Measurements from ENCODE around the gene MZT2A. TPM values are rescaled to one million over a fixed set of nuclear protein-coding genes. Genes with fewer than 3 reads are reported as not detected.
"Not testable (repeated sequence)": the region's sequence is repeated elsewhere in the genome, so short reads cannot be mapped to it uniquely, and the experiment has no call there.

Gene MZT2A
- total RNA-seq, 1 donor from 2014 or later: 108 TPM

DNA sequence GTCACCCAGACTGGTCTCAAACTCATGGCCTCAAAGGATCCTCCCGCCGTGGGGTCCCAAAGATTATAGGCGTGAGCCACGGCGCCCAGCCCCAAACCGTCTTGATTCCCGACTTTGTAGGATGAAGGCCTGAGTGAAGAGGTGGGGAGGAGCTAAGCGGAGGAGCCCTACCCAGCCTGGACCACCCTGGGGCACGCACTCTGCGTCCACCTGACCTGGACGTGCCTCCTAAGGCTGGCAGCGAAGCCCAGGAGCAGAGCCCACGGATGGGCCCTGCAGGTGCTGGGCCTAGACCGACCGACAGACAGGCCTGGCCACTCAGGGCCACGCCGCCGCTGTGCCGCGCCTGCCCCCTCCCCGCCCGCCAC, 744 bp downstream of the MZT2A start:
- Mint-ChIP-seq H3K27ac (peak overlapping the region; percentile 91), H3K4me3 (peak overlapping the region; percentile 92), H3K4me1 (peaks cover 30% of the 10 kb centered on the region), H3K36me3 (ENCODE audit: low read depth) (peaks cover 25% of the 10 kb centered on the region)
- H3K9me3 Mint-ChIP-seq, H3K27me3 Mint-ChIP-seq, DNase-seq: not testable (repeated sequence)
- intact Hi-C loops (cut with micrococcal nuclease): loop anchor here (5.0 kb wide), 1 partner anchor 1309 kb away; the partner anchor contains the start of genes MZT2B and SMPD4

DNA sequence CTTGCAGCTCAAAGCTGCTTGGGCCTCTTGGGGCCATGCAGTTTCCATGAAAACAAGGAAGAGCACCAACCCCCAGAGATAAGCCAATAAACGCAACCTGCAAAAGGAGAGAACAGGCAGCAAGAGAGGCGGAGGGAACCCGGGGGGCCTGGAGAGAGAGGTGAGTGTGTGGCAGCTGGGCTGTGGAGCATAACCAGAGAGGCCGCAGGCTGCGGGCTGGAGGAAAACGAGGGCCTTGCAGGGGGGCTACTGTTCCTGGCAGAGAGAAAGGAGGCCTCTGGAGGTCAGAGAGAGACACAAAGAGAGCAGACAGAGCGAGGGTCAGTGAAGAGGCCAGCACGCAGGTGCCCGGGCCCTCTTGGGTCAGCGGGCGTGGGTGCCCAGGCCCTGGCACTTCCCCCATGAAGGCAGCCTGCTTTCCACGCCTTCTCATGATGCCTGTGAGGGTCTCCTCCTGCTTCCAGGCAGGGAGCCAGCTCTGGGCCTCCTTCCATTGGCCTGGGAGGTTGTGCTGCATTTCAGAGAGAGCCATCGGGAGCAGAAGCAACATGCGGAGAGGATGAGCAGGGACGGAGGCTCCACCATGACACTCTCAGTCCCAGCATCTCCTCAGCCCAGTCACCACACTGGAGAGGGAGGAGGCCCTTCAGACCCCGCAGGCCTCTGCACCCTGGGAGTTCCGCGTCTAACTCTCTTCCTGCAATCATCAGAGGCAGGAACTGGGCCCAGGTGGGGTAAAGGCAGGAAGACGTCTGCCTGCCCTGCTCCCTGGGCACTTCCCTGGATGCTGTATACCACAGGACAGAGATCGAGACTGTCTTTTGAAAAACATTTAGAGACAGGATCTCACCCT, 1.4 kb downstream of the MZT2A start:
- peaks cover 29% of the 10 kb centered on the region for H3K4me1 Mint-ChIP-seq
- H3K4me3 Mint-ChIP-seq: peak overlapping the region; percentile 92
- H3K9me3 Mint-ChIP-seq, H3K27me3 Mint-ChIP-seq: not testable (repeated sequence)
- intact Hi-C loops (cut with micrococcal nuclease): loop anchor here (5.0 kb wide), 1 partner anchor 1309 kb away; the partner anchor contains the start of genes MZT2B and SMPD4
- peak; percentile 82 for DNase-seq
- H3K27ac Mint-ChIP-seq: peak overlapping the region; percentile 91
- H3K36me3 Mint-ChIP-seq (ENCODE audit: low read depth): peaks cover 26% of the 10 kb centered on the region

DNA sequence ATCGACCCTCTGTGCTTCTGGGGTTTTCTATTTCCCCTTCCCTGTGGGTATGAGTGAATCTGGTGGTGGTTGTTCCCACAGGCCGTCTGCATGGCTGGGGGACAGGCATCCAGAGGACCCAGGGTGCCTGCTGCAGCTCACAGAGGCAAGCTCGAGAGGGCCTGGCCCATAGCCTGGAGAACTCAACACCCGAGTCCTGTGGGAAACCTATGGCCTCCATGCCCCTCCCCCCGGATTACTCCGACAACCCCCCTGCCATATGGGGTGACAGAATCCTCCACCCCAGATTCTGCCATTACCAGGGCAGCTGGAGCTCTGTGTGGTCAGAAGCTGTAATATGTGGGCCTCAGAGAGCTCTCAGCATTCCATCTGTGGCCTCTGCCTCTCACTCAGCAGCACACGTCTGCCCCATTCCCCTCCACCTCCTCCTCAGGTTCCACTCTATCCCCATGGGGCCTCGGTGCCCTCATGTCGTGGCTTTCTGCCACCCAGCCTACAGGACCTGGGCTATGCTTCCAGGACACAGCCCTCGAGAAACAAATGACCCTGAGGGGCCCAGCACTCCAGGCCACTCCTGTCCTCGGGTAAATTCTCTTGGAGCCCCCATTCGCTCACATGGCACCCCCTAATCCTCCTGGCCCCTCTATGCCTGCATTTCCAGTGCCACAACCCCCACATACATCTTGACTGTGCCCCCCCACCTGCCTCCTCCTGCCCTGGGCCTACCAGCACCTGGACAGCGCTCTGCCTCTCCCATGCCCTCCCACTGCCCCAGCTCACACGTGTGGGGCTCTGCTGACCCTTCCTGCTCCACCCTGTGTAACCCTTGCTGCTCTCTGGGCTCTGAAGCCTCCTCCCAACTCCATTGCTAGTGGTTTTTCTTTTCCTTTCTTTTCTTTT, 3.6 kb downstream of the MZT2A start:
- H3K4me1 Mint-ChIP-seq: peaks cover 20% of the 10 kb centered on the region
- no peak overlapping the region for H3K4me3 Mint-ChIP-seq
- no peaks in the 10 kb centered on the region for H3K27me3 Mint-ChIP-seq
- DNase-seq: no peak
- H3K27ac Mint-ChIP-seq: peak overlapping the region; percentile 25
- no peaks in the 10 kb centered on the region for H3K9me3 Mint-ChIP-seq
- intact Hi-C loops (cut with micrococcal nuclease): no loop called here
- peaks cover 27% of the 10 kb centered on the region for H3K36me3 Mint-ChIP-seq (ENCODE audit: low read depth)

DNA sequence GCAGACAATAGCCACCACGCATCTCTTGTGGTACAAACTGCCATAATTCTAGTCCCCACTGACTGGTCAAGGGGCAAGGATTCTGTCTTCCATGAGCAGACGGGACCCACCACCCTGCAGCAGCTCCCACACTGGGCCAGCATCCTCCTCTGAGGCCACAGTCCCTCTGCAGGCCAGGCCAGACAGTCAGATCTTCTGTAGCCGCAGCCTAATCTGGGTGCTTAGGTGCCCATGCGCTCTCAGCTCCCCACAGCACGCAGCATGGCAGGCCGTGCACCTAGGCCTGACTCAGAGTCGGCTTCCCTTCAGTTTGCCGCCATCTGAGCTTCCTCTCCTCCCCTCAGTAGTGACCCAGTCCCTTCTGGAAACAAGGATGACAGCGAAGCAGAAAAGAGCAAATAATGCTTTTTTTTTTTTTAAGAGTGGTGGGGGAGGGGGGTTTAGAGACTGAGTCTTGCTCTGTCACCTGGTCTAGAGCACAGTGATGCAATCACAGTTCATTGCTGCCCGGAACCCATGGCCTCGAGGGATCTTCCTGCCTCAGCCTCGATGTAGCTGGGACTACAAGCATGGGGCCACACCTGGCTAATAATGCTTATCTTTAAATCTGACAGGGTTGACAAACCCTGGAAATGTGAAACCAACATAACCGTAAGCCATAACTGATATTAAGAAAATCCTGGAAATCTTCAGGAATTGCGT, 5.8 kb downstream of the MZT2A start:
- H3K27ac Mint-ChIP-seq; H3K27me3 Mint-ChIP-seq; H3K4me3 Mint-ChIP-seq; DNase-seq; H3K9me3 Mint-ChIP-seq; intact Hi-C loops (cut with micrococcal nuclease): not testable (repeated sequence)
- Mint-ChIP-seq H3K36me3 (ENCODE audit: low read depth) (peaks cover 26% of the 10 kb centered on the region), H3K4me1 (peaks cover 23% of the 10 kb centered on the region)

DNA sequence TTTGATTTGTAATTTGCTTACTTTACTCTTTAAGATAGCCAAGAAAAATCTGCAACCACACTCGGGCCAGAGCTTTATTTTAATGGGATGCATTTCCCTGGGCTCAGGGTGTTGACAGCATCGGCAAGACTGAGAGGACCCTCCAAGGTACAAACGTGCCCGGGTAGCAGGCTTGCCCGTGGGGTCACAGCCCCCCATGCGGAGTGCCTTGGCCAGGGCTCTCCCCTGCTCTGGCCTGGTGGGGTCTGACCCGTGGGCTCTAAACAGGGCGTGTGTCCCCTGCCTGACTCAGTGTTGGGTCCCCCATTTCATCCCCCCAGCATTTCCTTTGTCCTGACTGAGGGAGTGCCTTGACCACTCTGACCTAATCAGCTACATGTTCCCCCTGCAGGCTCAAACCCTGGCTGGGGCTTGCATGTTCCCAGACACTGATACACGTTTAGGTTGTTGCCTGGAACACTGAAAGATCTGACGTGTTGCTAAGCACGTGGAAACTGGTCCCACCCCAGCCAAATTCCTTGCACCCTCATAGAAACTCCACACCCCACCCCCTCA, 7.2 kb downstream of the MZT2A start:
- H3K9me3 Mint-ChIP-seq; H3K4me3 Mint-ChIP-seq; DNase-seq; H3K27ac Mint-ChIP-seq; intact Hi-C loops (cut with micrococcal nuclease); H3K27me3 Mint-ChIP-seq: not testable (repeated sequence)
- H3K36me3 Mint-ChIP-seq (ENCODE audit: low read depth): peaks cover 19% of the 10 kb centered on the region
- H3K4me1 Mint-ChIP-seq: peaks cover 17% of the 10 kb centered on the region

DNA sequence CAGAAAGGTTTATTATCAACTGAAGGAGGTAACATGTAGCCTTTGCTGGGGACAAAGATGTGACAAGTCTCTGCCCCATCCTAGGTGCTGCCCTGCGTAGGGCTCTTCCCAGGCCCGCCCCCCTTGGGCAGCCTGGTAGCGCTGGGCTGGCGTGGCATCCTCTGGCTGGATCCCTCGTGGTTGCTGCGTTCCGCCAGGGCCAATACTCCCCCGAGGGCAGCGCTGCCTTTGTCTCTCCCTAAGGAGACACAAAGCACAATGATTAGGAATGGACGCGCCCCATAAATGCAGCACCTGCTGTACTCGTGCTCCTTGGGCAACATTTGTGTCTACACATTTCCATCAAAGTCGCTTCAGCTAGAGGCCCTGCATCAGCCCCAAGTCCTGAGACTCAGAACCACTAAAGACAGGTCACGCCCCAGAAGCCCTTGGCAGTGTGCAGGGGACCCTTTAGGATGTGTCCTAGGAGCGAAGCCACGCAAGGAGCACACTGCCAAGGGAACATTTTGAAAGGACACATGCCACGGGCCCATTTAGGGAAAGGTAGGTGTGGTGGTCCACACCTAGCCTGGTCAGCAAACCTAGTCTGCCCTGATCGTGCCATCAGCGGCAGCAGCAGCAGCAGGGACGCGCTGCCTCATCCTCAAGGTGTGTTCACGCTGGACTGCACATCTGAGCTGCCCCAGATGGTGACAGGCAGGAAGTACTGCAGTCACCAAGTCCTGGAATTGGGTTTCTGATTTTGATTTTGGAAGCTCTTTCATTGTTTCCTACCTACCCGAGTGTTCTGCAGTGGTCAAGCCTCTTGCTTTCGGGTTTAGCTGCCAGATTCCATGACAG, 8.0 kb downstream of the MZT2A start:
- H3K9me3 Mint-ChIP-seq; intact Hi-C loops (cut with micrococcal nuclease); H3K27ac Mint-ChIP-seq; H3K4me3 Mint-ChIP-seq; H3K27me3 Mint-ChIP-seq; DNase-seq: not testable (repeated sequence)
- Mint-ChIP-seq H3K36me3 (ENCODE audit: low read depth) (peaks cover 19% of the 10 kb centered on the region), H3K4me1 (peaks cover 14% of the 10 kb centered on the region)

DNA sequence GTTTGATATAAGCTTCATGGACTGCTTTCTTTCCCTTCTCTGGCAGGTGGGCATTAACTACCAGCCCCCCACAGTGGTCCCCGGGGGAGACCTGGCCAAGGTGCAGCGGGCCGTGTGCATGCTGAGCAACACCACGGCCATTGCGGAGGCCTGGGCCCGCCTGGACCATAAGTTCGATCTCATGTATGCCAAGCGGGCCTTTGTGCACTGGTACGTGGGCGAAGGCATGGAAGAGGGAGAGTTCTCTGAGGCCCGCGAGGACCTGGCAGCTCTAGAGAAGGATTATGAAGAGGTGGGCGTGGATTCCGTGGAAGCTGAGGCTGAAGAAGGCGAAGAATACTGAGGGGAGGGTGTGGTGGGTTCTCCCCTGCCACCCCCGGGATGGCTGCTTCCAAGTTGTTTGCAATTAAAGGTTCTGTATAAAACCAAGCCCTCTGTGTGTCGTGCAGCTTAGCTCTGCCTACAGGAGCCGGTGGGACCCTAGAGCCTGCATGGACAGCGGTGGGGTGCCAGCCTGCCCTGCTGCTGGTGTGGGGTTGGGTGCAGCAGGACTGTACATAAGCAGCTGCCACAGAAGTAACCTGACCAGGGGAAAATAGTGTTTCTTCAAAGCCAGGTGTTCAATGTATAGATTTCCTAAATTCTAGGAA, 9.6 kb downstream of the MZT2A start:
- H3K9me3 Mint-ChIP-seq, DNase-seq: not testable (repeated sequence)

DNA sequence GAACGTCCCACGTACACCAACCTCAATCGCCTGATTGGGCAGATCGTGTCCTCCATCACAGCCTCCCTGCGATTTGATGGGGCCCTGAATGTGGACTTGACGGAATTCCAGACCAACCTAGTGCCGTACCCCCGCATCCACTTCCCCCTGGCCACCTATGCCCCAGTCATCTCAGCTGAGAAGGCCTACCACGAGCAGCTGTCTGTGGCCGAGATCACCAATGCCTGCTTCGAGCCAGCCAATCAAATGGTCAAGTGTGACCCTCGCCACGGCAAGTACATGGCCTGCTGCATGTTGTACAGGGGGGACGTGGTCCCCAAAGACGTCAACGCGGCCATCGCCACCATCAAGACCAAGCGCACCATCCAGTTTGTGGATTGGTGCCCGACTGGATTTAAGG, 11.8 kb downstream of the MZT2A start:
- H3K4me3 Mint-ChIP-seq; DNase-seq; H3K27ac Mint-ChIP-seq; H3K4me1 Mint-ChIP-seq; H3K27me3 Mint-ChIP-seq; H3K9me3 Mint-ChIP-seq; intact Hi-C loops (cut with micrococcal nuclease): not testable (repeated sequence)
- peaks cover 15% of the 10 kb centered on the region for H3K36me3 Mint-ChIP-seq (ENCODE audit: low read depth)

More for the DNA sequence above, 9.6 kb downstream of the MZT2A start:
- H3K4me1 Mint-ChIP-seq; intact Hi-C loops (cut with micrococcal nuclease); H3K27ac Mint-ChIP-seq; H3K27me3 Mint-ChIP-seq; H3K36me3 Mint-ChIP-seq (ENCODE audit: low read depth); H3K4me3 Mint-ChIP-seq: not testable (repeated sequence)

DNA sequence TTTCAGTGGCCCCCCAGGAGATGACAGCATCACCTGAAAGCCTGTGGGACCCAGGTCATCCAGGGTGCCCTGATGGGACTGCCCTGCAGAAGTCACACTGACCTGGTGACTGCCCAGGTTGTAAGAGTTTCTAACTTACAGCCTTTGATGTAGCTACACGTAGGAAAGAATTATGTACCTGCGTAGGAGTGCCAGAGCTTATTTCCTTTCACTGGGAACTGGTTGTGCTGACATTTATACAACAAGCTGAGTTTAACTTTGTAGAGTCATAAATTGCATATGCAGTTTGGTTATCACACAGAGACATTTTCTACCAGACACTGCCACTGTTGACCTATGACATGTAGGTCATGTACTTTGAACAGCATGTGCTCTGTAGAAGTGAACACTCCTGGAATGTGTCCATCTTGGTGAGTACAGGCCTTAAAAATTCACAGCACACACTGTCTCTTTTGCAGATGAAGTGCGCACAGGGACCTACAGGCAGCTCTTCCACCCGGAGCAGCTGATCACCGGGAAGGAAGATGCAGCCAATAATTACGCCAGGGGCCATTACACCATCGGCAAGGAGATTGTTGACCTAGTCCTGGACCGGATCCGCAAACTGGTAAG, 13.2 kb downstream of the MZT2A start:
- H3K4me3 Mint-ChIP-seq; DNase-seq; H3K9me3 Mint-ChIP-seq; H3K27me3 Mint-ChIP-seq; H3K27ac Mint-ChIP-seq; intact Hi-C loops (cut with micrococcal nuclease); H3K4me1 Mint-ChIP-seq: not testable (repeated sequence)
- H3K36me3 Mint-ChIP-seq (ENCODE audit: low read depth): peaks cover 15% of the 10 kb centered on the region

DNA sequence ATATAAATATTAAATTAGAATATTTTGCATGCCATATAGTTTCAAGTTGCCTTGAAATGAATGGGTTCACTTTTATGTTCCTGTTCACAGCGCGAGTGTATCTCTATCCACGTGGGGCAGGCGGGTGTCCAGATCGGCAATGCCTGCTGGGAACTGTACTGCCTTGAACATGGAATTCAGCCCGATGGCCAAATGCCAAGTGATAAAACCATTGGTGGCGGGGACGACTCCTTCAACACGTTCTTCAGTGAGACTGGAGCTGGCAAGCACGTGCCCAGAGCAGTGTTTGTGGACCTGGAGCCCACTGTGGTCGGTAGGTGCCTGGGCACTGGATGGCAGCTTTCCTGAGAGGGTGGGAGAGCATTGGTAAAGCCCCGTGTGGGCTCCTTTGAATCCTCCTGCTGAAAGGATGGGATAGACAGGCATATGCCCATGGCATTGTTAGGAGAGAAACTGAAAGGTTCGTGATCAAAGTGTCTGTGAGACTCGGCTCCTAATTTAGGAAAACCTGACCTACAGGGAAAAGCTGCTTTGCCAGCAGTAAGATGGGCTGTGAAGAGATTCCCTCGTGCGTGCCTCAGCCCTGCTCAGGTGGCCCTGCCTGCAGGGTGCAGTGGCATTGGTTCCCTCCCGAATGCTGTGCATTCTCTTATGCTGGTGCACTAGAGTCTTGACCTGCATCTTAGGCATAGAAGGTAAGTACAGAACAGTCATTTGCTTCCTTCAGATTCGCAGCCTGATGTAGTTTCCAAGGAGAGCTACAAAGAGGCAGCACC, 13.9 kb downstream of the MZT2A start:
- H3K4me3 Mint-ChIP-seq; DNase-seq; H3K4me1 Mint-ChIP-seq; H3K9me3 Mint-ChIP-seq; H3K27me3 Mint-ChIP-seq; H3K27ac Mint-ChIP-seq; intact Hi-C loops (cut with micrococcal nuclease): not testable (repeated sequence)
- peaks cover 13% of the 10 kb centered on the region for H3K36me3 Mint-ChIP-seq (ENCODE audit: low read depth)

DNA sequence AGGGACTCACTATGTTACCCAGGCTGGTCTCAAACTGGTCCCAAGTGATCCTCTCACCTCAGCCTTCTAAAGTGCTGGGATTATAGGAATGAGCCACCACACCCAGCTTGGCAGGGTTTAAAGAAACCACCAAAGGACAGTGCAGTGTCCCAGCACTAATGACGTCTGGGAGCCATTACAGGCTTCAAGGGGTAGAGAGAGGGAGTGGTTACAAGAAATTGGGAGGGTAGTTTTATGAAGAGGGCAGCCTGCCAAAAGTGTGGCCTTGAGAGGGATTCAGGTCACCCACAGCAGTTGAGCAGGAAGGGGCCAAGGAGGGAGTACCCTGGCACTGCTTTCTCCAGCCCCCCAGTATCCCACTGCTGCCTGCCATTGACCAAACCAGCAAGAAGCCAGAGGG, 15.0 kb downstream of the MZT2A start:
- DNase-seq; H3K9me3 Mint-ChIP-seq; H3K4me3 Mint-ChIP-seq; intact Hi-C loops (cut with micrococcal nuclease); H3K27ac Mint-ChIP-seq; H3K4me1 Mint-ChIP-seq; H3K27me3 Mint-ChIP-seq: not testable (repeated sequence)
- H3K36me3 Mint-ChIP-seq (ENCODE audit: low read depth): peaks cover 10% of the 10 kb centered on the region

All from activated CD4-positive, alpha-beta T cell treated with anti-CD3 and anti-CD28 coated beads, Interleukin-2, amount 10 ng/mL, durations not matched to agents 24 days and 14 days (primary cell).